Parathyroid adenoma (tissue), 2 donors: ENCODE results near the gene ASIC3.
"Not testable (repeated sequence)": the region's sequence is repeated elsewhere in the genome, so short reads cannot be mapped to it uniquely, and the experiment has no call there.

Experiments used
- H2AFZ ChIP-seq: fragments of 300-600 bp; sonication (generic); one replicate; pipeline ENCODE4 v1.7.0; 2017; ENCODE audit warnings: antibody characterized with exemption, mild to moderate bottlenecking
- H3K27ac ChIP-seq: fragments of 300-600 bp; sonication (generic); one replicate; pipeline ENCODE4 v1.7.0; 2017
- H3K27me3 ChIP-seq: fragments of 300-600 bp; sonication (generic); one replicate; pipeline ENCODE4 v1.7.0; 2017; ENCODE audit warnings: low read length; ENCODE audit not compliant: control insufficient read depth, insufficient read depth
- H3K36me3 ChIP-seq: fragments of 300-600 bp; sonication (generic); one replicate; pipeline ENCODE4 v1.7.0; 2017; ENCODE audit warnings: low read length; ENCODE audit not compliant: control insufficient read depth, insufficient read depth
- H3K4me1 ChIP-seq: fragments of 300-600 bp; sonication (generic); one replicate; pipeline ENCODE4 v1.7.0; 2017; ENCODE audit warnings: control low read depth
- H3K4me2 ChIP-seq: fragments of 300-600 bp; sonication (generic); one replicate; pipeline ENCODE4 v1.7.0; 2017; ENCODE audit warnings: low read length
- H3K4me3 ChIP-seq: fragments of 300-600 bp; sonication (generic); one replicate; pipeline ENCODE4 v1.7.0; 2017; ENCODE audit warnings: low read depth, low read length
- H3K79me2 ChIP-seq: fragments of 300-600 bp; sonication (generic); one replicate; pipeline ENCODE4 v1.7.0; 2017; ENCODE audit warnings: control low read depth
- H3K9ac ChIP-seq: fragments of 300-600 bp; sonication (generic); one replicate; pipeline ENCODE4 v1.7.0; 2017; ENCODE audit warnings: mild to moderate bottlenecking
- H3K9me3 ChIP-seq: fragments of 300-600 bp; sonication (generic); one replicate; pipeline ENCODE4 v1.7.0; 2017; ENCODE audit warnings: low read length; ENCODE audit not compliant: control insufficient read depth
- TF ChIP-seq, protein P1 (sequence below): fragments of 300-600 bp; sonication (generic); IDR thresholded peaks from one replicate; pipeline ENCODE4 v1.7.0; 2017; ENCODE audit warnings: antibody characterized with exemption, mild to moderate bottlenecking
- donor health status: primary hyperparathyroidism.

Gene ASIC3

DNA sequence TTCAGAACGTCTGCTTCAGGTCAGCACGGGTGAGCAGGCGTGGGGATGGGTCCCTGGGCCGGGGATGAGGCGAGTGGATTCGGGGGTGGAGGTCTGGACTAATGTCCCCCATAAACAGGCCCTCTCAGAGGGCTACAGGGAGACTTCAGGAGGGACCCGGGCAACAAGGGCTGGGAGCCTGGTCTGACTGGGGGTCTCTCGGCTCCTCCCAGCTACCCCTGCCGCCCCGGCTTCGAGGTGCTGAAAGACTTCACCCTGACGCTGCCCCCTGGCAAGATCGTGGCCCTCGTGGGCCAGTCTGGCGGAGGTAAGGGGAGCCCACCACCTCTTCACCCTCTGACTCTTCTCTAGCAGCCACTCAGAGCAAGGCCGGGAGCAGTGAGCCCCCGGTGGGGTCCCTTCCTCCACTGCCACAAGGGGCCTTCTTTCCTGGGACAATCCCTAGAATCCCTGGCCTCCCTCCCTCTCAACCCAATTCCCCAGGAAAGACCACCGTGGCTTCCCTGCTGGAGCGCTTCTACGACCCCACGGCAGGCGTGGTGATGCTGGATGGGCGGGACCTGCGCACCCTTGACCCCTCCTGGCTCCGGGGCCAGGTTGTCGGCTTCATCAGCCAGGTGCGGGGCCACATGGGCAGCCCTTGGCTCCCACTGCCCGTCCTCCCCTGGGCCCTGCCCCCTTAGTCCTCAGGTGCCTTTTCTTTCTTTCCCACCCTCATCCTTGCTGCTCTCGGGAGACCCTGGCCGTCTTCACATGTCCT lies 7.5 kb upstream of the ASIC3 start:
- Histone ChIP-seq H3K4me3 (no peak overlapping the region), H3K27ac (no peak overlapping the region), H3K36me3 (no peaks in the 10 kb centered on the region), H3K79me2 (no peaks in the 10 kb centered on the region), H3K4me2 (no peak overlapping the region), H3K27me3 (no peaks in the 10 kb centered on the region), H3K9ac (no peak overlapping the region), H3K4me1 (no peaks in the 10 kb centered on the region), H2AFZ (no peak overlapping the region), H3K9me3 (no peaks in the 10 kb centered on the region)
- TF ChIP-seq, protein P1, sequence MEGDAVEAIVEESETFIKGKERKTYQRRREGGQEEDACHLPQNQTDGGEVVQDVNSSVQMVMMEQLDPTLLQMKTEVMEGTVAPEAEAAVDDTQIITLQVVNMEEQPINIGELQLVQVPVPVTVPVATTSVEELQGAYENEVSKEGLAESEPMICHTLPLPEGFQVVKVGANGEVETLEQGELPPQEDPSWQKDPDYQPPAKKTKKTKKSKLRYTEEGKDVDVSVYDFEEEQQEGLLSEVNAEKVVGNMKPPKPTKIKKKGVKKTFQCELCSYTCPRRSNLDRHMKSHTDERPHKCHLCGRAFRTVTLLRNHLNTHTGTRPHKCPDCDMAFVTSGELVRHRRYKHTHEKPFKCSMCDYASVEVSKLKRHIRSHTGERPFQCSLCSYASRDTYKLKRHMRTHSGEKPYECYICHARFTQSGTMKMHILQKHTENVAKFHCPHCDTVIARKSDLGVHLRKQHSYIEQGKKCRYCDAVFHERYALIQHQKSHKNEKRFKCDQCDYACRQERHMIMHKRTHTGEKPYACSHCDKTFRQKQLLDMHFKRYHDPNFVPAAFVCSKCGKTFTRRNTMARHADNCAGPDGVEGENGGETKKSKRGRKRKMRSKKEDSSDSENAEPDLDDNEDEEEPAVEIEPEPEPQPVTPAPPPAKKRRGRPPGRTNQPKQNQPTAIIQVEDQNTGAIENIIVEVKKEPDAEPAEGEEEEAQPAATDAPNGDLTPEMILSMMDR, result no peak

DNA sequence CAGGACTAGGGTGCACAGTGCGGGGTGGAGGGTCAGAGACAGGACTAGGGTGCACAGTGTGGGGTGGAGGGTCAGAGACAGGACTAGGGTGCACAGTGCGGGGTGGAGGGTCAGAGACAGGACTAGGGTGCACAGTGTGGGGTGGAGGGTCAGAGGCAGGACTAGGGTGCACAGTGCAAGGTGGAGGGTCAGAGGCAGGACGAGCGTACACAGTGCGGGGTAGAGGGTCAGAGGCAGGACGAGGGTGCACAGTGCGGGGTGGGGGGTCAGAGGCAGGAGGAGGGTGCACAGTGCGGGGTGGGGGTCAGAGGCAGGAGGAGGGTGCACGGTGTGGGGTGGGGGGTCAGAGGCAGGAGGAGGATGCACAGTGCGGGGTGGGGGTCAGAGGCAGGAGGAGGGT lies 4.9 kb upstream of the ASIC3 start:
- H2AFZ ChIP-seq, H3K36me3 ChIP-seq, H3K4me2 ChIP-seq, H3K79me2 ChIP-seq, H3K4me3 ChIP-seq, H3K27ac ChIP-seq, H3K27me3 ChIP-seq, H3K9ac ChIP-seq, H3K9me3 ChIP-seq: not testable (repeated sequence)
- peaks cover 17% of the 10 kb centered on the region for H3K4me1 ChIP-seq

DNA sequence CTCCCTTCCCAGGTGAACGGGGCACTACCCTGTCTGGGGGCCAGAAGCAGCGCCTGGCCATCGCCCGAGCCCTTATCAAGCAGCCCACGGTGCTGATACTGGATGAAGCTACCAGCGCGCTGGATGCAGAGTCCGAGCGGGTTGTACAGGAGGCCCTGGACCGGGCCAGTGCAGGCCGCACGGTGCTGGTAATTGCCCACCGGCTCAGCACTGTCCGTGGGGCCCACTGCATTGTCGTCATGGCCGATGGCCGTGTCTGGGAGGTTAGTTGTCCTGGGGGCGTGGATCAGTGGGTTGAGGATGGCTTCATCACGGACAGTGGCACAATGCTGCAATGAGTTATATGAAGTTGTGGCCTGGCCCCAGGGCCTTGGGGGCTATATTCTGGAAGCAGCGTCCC lies 4.4 kb upstream of the ASIC3 start:
- Histone ChIP-seq H3K9ac (no peak overlapping the region), H3K4me3 (no peak overlapping the region), H3K27me3 (no peaks in the 10 kb centered on the region), H3K9me3 (no peaks in the 10 kb centered on the region), H3K4me2 (no peak overlapping the region), H3K27ac (no peak overlapping the region), H3K36me3 (no peaks in the 10 kb centered on the region), H3K4me1 (peaks cover 21% of the 10 kb centered on the region), H3K79me2 (no peaks in the 10 kb centered on the region), H2AFZ (no peak overlapping the region)
- TF ChIP-seq, protein P1, result no peak

DNA sequence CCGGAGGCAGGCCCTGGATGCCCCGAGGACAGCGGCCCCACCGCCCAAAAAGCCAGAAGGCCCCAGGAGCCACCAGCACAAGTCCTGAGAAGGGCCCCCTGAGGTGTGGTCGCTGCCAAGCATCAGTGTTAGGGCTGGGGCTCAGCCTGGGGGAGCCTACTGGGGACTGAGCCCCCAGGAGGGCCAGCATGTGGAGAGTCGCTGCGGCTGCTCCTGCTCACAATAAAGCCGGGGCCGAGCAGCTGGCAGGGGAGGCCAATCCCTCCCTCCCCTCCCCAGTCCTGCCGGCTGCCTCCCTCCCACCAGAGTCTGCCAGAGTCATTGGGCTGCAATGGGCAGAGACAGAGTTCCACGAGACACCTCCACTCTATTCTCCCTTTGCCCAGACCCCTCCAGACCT lies 3.1 kb upstream of the ASIC3 start:
- Histone ChIP-seq H3K4me1 (peaks cover 21% of the 10 kb centered on the region), H3K36me3 (no peaks in the 10 kb centered on the region)

DNA sequence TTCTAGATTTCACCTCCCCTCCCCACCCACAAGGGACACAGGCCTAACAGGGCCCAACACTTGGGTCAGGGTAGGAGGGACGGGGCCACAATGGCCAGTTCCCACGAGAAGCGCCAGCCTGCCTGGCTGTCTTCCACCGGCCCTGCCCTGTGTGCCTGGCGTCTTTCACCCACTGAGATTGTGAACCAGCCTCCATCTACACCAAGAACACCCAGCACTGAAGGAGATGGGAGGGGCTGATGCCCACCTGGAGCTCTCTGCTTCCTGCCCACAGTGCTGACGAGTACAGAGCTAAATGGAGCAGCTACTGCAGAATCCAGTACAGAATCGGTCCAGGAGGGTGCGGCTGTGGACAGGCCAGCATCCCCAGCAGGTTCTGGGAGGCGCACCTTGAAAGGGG lies 2.4 kb upstream of the ASIC3 start:
- Histone ChIP-seq H3K4me3 (no peak overlapping the region), H3K4me2 (no peak overlapping the region), H3K36me3 (no peaks in the 10 kb centered on the region)

More for the DNA sequence above, 3.1 kb upstream of the ASIC3 start:
- Histone ChIP-seq H3K9ac (no peak overlapping the region), H3K4me2 (no peak overlapping the region), H3K9me3 (no peaks in the 10 kb centered on the region), H3K79me2 (no peaks in the 10 kb centered on the region), H2AFZ (no peak overlapping the region), H3K4me3 (no peak overlapping the region), H3K27ac (no peak overlapping the region), H3K27me3 (no peaks in the 10 kb centered on the region)
- TF ChIP-seq, protein P1, result no peak

More for the DNA sequence above, 2.4 kb upstream of the ASIC3 start:
- TF ChIP-seq, protein P1, result no peak
- no peaks in the 10 kb centered on the region for H3K79me2 ChIP-seq
- H3K27me3 ChIP-seq, result no peaks in the 10 kb centered on the region
- no peak overlapping the region for H2AFZ ChIP-seq
- H3K9me3 ChIP-seq, result no peaks in the 10 kb centered on the region
- no peak overlapping the region for H3K9ac ChIP-seq
- H3K4me1 ChIP-seq, result peaks cover 21% of the 10 kb centered on the region
- H3K27ac ChIP-seq, result no peak overlapping the region
